HepG2 (cell line): ENCODE results near the gene PASK. TPM values are rescaled to one million over a fixed set of nuclear protein-coding genes. Genes with fewer than 3 reads are reported as not detected.

Experiments
- ATAC-seq: fragments of 200-7000 bp; cut with Tn5 transposase; 3 replicates; pipeline ENCODE4 v1.9.1; 2020; ENCODE audit warnings: mild to moderate bottlenecking, moderate library complexity
- BruUV-seq: library from RNA; stranded (reverse); fragments of 400-500 nt; replicated peaks from 2 replicates; lab custom pipeline; 2021; lab: Mats Ljungman, UMichigan
- CTCF ChIA-PET: fragments of 300-600 bp; formaldehyde crosslinking; extraction: SDS; loops from one replicate; lab custom pipeline; 2021; ENCODE audit warnings: low total read pairs, inconsistent platforms, low intra/inter-chr PET ratio; lab: Yijun Ruan, JAX
- POLR2A ChIA-PET: fragments of 350-600 bp; sonication (Branson Sonifier 250); formaldehyde crosslinking; loops from one replicate; lab custom pipeline; 2020; ENCODE audit warnings: antibody characterized with exemption, inconsistent platforms; lab: Yijun Ruan, JAX
- DNase-seq: peaks from one replicate; pipeline ENCODE4 v3.0.0-alpha.2; 2015; ENCODE audit warnings: low spot score
- FAIRE-seq: peaks from 3 replicates; lab custom pipeline; 2011; peaks lifted over from hg19 to GRCh38; lab: Jason Lieb, UNC
- H2AFZ ChIP-seq: one replicate; pipeline ENCODE4 v1.6.1; 2011; ENCODE audit warnings: low read length, inconsistent platforms
- H3K27ac ChIP-seq: fragments of 300-600 bp; 3 replicates; pipeline ENCODE4 v1.8.0; 2011; ENCODE audit warnings: mixed run types, mild to moderate bottlenecking, mixed read lengths, low read length, inconsistent platforms; ENCODE audit not compliant: insufficient read depth; ENCODE audit errors: extremely low read length
- H3K27me3 ChIP-seq, 2 experiments: fragments of 200-600 bp in 1 of 2; 2 replicates in 1 of 2; 3 replicates in 1 of 2; pipeline versions ENCODE4 v1.6.0 to v1.8.0; 2011; ENCODE audit warnings: low read length in 2 of 2, mild to moderate bottlenecking in 2 of 2, moderate library complexity in 2 of 2, inconsistent platforms in 1 of 2; ENCODE audit not compliant: insufficient read depth in 2 of 2, control insufficient read depth in 1 of 2
- H3K36me3 ChIP-seq, 2 experiments: fragments of 200-600 bp in 1 of 2; replicated peaks in 1 of 2; 2 replicates in 1 of 2; 3 replicates in 1 of 2; pipeline versions ENCODE4 v1.5.1 to v1.8.0; 2011; ENCODE audit warnings: low read length in 2 of 2, inconsistent platforms in 1 of 2; ENCODE audit not compliant: insufficient read depth in 2 of 2, control insufficient read depth in 1 of 2
- H3K4me1 ChIP-seq: 2 replicates; pipeline ENCODE4 v1.5.1; 2012; ENCODE audit warnings: low read length, inconsistent platforms; ENCODE audit not compliant: insufficient read depth
- H3K4me2 ChIP-seq: 2 replicates; pipeline ENCODE4 v1.6.0; 2011; ENCODE audit warnings: low read depth, low read length, inconsistent platforms
- H3K4me3 ChIP-seq, 3 experiments: fragments of 200-600 bp in 1 of 3; sonication (generic), shearing (Covaris generic) in 1 of 3; replicated peaks in 1 of 3; 2 replicates each; pipeline ENCODE4 v1.5.1; 2011 to 2016; ENCODE audit warnings: low read length in 3 of 3, inconsistent platforms in 2 of 3, low read depth in 2 of 3, mild to moderate bottlenecking in 2 of 3, control low read depth in 1 of 3, mixed read lengths in 1 of 3; ENCODE audit not compliant: insufficient read depth in 1 of 3
- H3K79me2 ChIP-seq: one replicate; pipeline ENCODE4 v1.6.1; 2011; ENCODE audit warnings: low read length, inconsistent platforms; ENCODE audit not compliant: insufficient read depth
- H3K9ac ChIP-seq: 2 replicates; pipeline ENCODE4 v1.6.0; 2011; ENCODE audit warnings: mild to moderate bottlenecking, low read depth, low read length, inconsistent platforms; ENCODE audit not compliant: insufficient read depth
- H3K9me3 ChIP-seq: 2 replicates; pipeline ENCODE4 v1.5.1; 2012; ENCODE audit warnings: mild to moderate bottlenecking, low read length
- H4K20me1 ChIP-seq: 2 replicates; pipeline ENCODE4 v1.6.0; 2011; ENCODE audit warnings: inconsistent platforms, mild to moderate bottlenecking, low read length, moderate library complexity; ENCODE audit not compliant: insufficient read depth
- ELF1 ChIP-seq: sonication (generic); formaldehyde crosslinking; IDR thresholded peaks from 2 replicates; pipeline ENCODE4 v1.4.0; 2020; ENCODE audit warnings: missing genetic modification reagents
- FOXC1 ChIP-seq: sonication (generic); formaldehyde crosslinking; IDR thresholded peaks from 2 replicates; pipeline ENCODE4 v1.8.0; 2022; ENCODE audit warnings: mild to moderate bottlenecking, missing genetic modification reagents, borderline replicate concordance
- TFE3 ChIP-seq: IDR thresholded peaks from 2 replicates; pipeline ENCODE4 v1.6.1; 2016
- ZBTB34 ChIP-seq: sonication (generic); formaldehyde crosslinking; IDR thresholded peaks from 2 replicates; pipeline ENCODE4 v1.8.0; 2022; ENCODE audit warnings: mild to moderate bottlenecking, missing genetic modification reagents
- ZBTB7A ChIP-seq: sonication (generic); formaldehyde crosslinking; IDR thresholded peaks from 2 replicates; pipeline ENCODE4 v1.8.0; 2022; ENCODE audit warnings: mild to moderate bottlenecking, missing genetic modification reagents
- WGBS: methylation state at CpG from one replicate; pipeline ENCODE4 v1.1.6; 2017; ENCODE audit warnings: low lambda C conversion rate; 5-methylcytosine and 5-hydroxymethylcytosine counted together
- in situ Hi-C: cut with HindIII; loops from 2 replicates; pipeline ENCODE4 v1.10.0; 2017; ENCODE audit warnings: low pct_unique_long_range_greater_than_20kb; ENCODE audit not compliant: extremely low pct_ligation_motif_present
- intact Hi-C: fragments of 100-400 bp; cut with micrococcal nuclease; formaldehyde crosslinking; loops from one replicate; pipeline ENCODE4 v1.10.0; 2022; ENCODE audit not compliant: unreplicated experiment
- polyA plus RNA-seq, 8 experiments: library from polyadenylated mRNA; depleted of rRNA in 3 of 8; stranded (reverse) in 7 of 8; unstranded in 1 of 8; fragments of >200 nt; fragmentation: Illumina TruSeq in 4 of 8; extraction: Trizol in 4 of 8; gene quantifications; 2 replicates each; pipeline versions ENCODE4 v1.2.1 to v1.2.3, GENCODE V29; 2011 to 2016; ENCODE audit warnings: low read depth in 4 of 8, missing spikeins in 1 of 8, mixed read lengths in 1 of 8; ENCODE audit not compliant: insufficient read depth in 1 of 8
- total RNA-seq, 5 experiments: library from RNA; depleted of rRNA; stranded (reverse); fragments of >200 nt; fragmentation: Illumina TruSeq; extraction: Trizol; gene quantifications; 2 replicates each; pipeline ENCODE4 v1.2.3, GENCODE V29; 2016; ENCODE audit warnings: low read depth in 1 of 5

PASK gene
- total and polyA plus RNA-seq, 2 of the 13 experiments (the other 11 are each of a cell fraction or from before 2014, with no cell fraction given) = 6.9 to 17.0 TPM

GRCh38 chr2:241189856-241190201, 40.6 kb upstream of the PASK start:
- H3K36me3 ChIP-seq = no peaks in the 10 kb centered on the region
- no peaks in the 10 kb centered on the region for H4K20me1 ChIP-seq
- no peaks in the 10 kb centered on the region for H3K9me3 ChIP-seq
- 60% methylated on average over 1 of the region's 15 CpGs for WGBS
- peaks cover 8 to 48% of the 10 kb centered on the region in 2 experiments for H3K27me3 ChIP-seq
- no peak overlapping the region for H2AFZ ChIP-seq
- H3K4me1 ChIP-seq = peaks cover 23% of the 10 kb centered on the region
- FAIRE-seq (no peak), DNase-seq (no peak), ATAC-seq (peak; percentile 35)
- intact Hi-C loops (no loop called here), in situ Hi-C loops (no loop called here)
- H3K4me3 ChIP-seq = no peak overlapping the region
- no peak overlapping the region for H3K27ac ChIP-seq
- BruUV-seq = no TSS peak
- no peaks in the 10 kb centered on the region for H3K79me2 ChIP-seq
- peak overlapping the region; percentile 70; the same call in 1 of the 2 replicates for H3K4me2 ChIP-seq
- CTCF ChIA-PET = no interaction called here
- H3K9ac ChIP-seq = no peak overlapping the region
- TF ChIP-seq TFE3 (CRISPR knock-in tag) (no peak), ZBTB34 (CRISPR knock-in tag) (no peak), ELF1 (CRISPR knock-in tag) (no peak), FOXC1 (no peak), ZBTB7A (CRISPR knock-in tag) (no peak)
- TF ChIP-seq, all 625 proteins: peak for 0
- POLR2A ChIA-PET = no interaction called here
